AG04450 (cell line): ENCODE measurements around the gene STAT3. TPM values are rescaled to one million over a fixed set of nuclear protein-coding genes. Genes with fewer than 3 reads are reported as not detected.

Experiments
- CTCF ChIA-PET: fragments of 300-600, 350-600 bp; formaldehyde crosslinking; extraction: SDS; loops from one replicate; lab custom pipeline; 2022; ENCODE audit warnings: antibody characterized with exemption, inconsistent platforms; lab: Charles Lee
- POLR2A ChIA-PET: fragments of 350-600 bp; formaldehyde crosslinking; extraction: SDS; loops from one replicate; lab custom pipeline; 2021; ENCODE audit warnings: antibody characterized with exemption, inconsistent platforms; lab: Yijun Ruan, JAX
- DNase-seq: peaks from one replicate; pipeline ENCODE4 v3.0.0-alpha.2; 2011; ENCODE audit warnings: low read depth, low spot score
- H3K27ac ChIP-seq: one replicate; pipeline ENCODE4 v1.5.1; 2012; ENCODE audit warnings: low read depth, low read length, control low read depth
- H3K27me3 ChIP-seq: one replicate; pipeline ENCODE4 v1.6.0; 2012; ENCODE audit warnings: low read length; ENCODE audit not compliant: control insufficient read depth, insufficient read depth
- H3K4me3 ChIP-seq: 2 replicates; pipeline ENCODE4 v1.5.1; 2011; ENCODE audit warnings: mild to moderate bottlenecking, low read depth, low read length, control low read depth
- H3K9me3 ChIP-seq: 2 replicates; pipeline ENCODE4 v1.5.1; 2012; ENCODE audit warnings: low read length; ENCODE audit not compliant: control insufficient read depth, insufficient read depth
- polyA plus RNA-seq: library from polyadenylated mRNA; depleted of rRNA; stranded (reverse); fragments of >200 nt; gene quantifications from 2 replicates; pipeline ENCODE4 v1.2.3, GENCODE V29; 2011
- TF ChIP-seq, protein P1 (sequence below): IDR thresholded peaks from 2 replicates; pipeline ENCODE4 v1.5.1; 2011; ENCODE audit warnings: low read depth, low read length, control low read depth, inconsistent platforms

The STAT3 gene
- polyA plus RNA-seq, 1 experiment = 77.1 TPM

- H3K9me3 ChIP-seq = no peaks in the 10 kb centered on the region
- H3K27ac ChIP-seq = no peak overlapping the region
- H3K27me3 ChIP-seq = no peaks in the 10 kb centered on the region
- H3K4me3 ChIP-seq = no peak overlapping the region
- DNase-seq = no peak
- TF ChIP-seq, protein P1, sequence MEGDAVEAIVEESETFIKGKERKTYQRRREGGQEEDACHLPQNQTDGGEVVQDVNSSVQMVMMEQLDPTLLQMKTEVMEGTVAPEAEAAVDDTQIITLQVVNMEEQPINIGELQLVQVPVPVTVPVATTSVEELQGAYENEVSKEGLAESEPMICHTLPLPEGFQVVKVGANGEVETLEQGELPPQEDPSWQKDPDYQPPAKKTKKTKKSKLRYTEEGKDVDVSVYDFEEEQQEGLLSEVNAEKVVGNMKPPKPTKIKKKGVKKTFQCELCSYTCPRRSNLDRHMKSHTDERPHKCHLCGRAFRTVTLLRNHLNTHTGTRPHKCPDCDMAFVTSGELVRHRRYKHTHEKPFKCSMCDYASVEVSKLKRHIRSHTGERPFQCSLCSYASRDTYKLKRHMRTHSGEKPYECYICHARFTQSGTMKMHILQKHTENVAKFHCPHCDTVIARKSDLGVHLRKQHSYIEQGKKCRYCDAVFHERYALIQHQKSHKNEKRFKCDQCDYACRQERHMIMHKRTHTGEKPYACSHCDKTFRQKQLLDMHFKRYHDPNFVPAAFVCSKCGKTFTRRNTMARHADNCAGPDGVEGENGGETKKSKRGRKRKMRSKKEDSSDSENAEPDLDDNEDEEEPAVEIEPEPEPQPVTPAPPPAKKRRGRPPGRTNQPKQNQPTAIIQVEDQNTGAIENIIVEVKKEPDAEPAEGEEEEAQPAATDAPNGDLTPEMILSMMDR = no peak
- POLR2A ChIA-PET = interaction anchor here (0.6 to 1.0 kb wide), 2 partner anchors 9 to 15 kb away, joined by 3 to 4 read pairs; no protein-coding TSS in a partner anchor
- CTCF ChIA-PET = no interaction called here
These were observed 49.7 kb downstream of the STAT3 start for GRCh38 chr17:42338427-42338985.

GRCh38 chr17:42337442-42337841, 50.8 kb downstream of the STAT3 start:
- Histone ChIP-seq H3K9me3 (no peaks in the 10 kb centered on the region), H3K27ac (peak overlapping the region; percentile 52), H3K4me3 (no peak overlapping the region), H3K27me3 (no peaks in the 10 kb centered on the region)
- ChIA-PET CTCF (interaction anchor here (1.3 kb wide), 1 partner anchor 115 kb away, joined by 3 read pairs; no protein-coding TSS in a partner anchor), POLR2A (no interaction called here)
- TF ChIP-seq, protein P1 = no peak
- peak; percentile 58 for DNase-seq

DNA sequence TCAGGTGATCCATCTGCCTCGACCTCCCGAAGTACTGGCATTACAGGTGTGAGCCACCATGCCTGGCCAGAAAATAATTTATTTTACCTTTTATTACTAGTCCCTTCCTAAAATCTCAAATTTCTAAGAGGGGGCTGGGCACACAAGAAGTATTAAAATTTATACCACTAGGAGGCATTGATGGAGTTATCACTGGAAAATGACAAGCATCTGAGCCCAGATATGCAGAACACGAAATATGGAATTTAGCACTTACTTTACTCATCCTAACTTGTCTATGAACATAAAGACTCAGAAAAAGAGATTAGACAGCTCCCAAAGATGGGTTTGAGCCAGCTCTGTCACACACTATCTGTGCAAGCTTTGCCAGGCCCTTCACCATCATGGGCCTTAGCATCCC, 53.6 kb downstream of the STAT3 start:
- POLR2A ChIA-PET = interaction anchor here (0.6 kb wide), 1 partner anchor 88 kb away, joined by 4 read pairs; the partner anchor contains the start of gene CAVIN1
- Histone ChIP-seq H3K27me3 (no peaks in the 10 kb centered on the region), H3K27ac (no peak overlapping the region), H3K4me3 (no peak overlapping the region), H3K9me3 (no peaks in the 10 kb centered on the region)
- DNase-seq = no peak
- TF ChIP-seq, protein P1 = 0 out of 2 replicates have a peak, but pooled peaks have one; percentile 22
- CTCF ChIA-PET = interaction anchor here (0.6 to 1.9 kb wide), 3 partner anchors 12 to 126 kb away, joined by 3 to 8 read pairs (median 3); no protein-coding TSS in a partner anchor

DNA sequence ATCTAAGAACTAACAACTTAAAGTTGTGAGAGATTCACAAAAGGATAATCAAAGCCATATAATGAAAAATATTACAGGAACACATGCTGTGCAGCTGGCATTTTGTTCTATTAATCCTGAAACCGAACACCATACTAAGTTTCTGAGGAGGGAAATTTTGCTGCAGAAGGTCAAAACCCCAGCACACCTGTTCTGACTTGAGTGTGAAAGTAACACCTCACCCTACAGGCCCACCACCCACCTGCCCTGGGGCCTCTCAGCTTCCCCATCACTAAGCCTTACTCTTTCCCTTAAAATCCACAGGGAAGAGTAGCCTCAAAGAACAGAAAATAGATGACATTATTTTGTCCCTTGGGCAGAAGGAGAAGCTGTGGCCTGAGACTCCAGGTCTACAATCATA, 55.2 kb downstream of the STAT3 start:
- CTCF ChIA-PET = interaction anchor here (1.2 kb wide), 1 partner anchor 9 kb away, joined by 4 read pairs; no protein-coding TSS in a partner anchor
- H3K9me3 ChIP-seq = no peaks in the 10 kb centered on the region
- POLR2A ChIA-PET = no interaction called here
- TF ChIP-seq, protein P1 = no peak
- no peak for DNase-seq
- no peak overlapping the region for H3K4me3 ChIP-seq
- no peak overlapping the region for H3K27ac ChIP-seq
- no peaks in the 10 kb centered on the region for H3K27me3 ChIP-seq
